GM10266 (cell line): ENCODE measurements around the gene RD3L.
A peak's percentile ranks its signal among the peaks of the same experiment; 100 is the strongest.
"Not testable (repeated sequence)": the region's sequence is repeated elsewhere in the genome, so short reads cannot be mapped to it uniquely, and the experiment has no call there.

Source experiments
- DNase-seq: peaks from one replicate; pipeline ENCODE4 v3.0.0; 2012; ENCODE audit errors: extremely low spot score
- CTCF ChIP-seq: IDR thresholded peaks from 2 replicates; pipeline ENCODE4 v1.5.1; 2012; ENCODE audit warnings: mild to moderate bottlenecking, low read depth; ENCODE audit not compliant: control insufficient read depth, insufficient read depth; ENCODE audit errors: missing control alignments

RD3L gene

GRCh38 chr14:103927566-103927965 is 14.8 kb downstream of the RD3L start:
- DNase-seq, result no peak
- no peak for TF ChIP-seq CTCF

GRCh38 chr14:103925316-103925715 is 17.0 kb downstream of the RD3L start:
- TF ChIP-seq CTCF, result no peak
- DNase-seq, result no peak

- TF ChIP-seq CTCF, result no peak
- DNase-seq, result no peak
Observed at GRCh38 chr14:103923863-103924262, 18.5 kb downstream of the RD3L start.

GRCh38 chr14:103921855-103922200 is 20.5 kb downstream of the RD3L start:
- DNase-seq, result not testable (repeated sequence)

- peak; percentile 99 for TF ChIP-seq CTCF
- DNase-seq, result peak; percentile 97
Observed at GRCh38 chr14:103920981-103921854, 21.1 kb downstream of the RD3L start.

GRCh38 chr14:103916636-103917262 is 25.6 kb downstream of the RD3L start:
- no peak for DNase-seq
- no peak for TF ChIP-seq CTCF

- no peak for TF ChIP-seq CTCF
- DNase-seq, result no peak
Observed at GRCh38 chr14:103915616-103916015, 26.7 kb downstream of the RD3L start.
